Neural cell (in vitro differentiated cells): ENCODE data around the gene VPS37B. TPM values are rescaled to one million over a fixed set of nuclear protein-coding genes. Genes with fewer than 3 reads are reported as not detected.

ENCODE experiments used
- H2AFZ ChIP-seq: fragments of 200-600, 300-800 bp; sonication (generic), shearing (Covaris generic); 2 replicates; pipeline ENCODE4 v1.6.0; 2014; ENCODE audit warnings: low read depth, mild to moderate bottlenecking, antibody characterized with exemption, low read length, moderate library complexity
- H3F3A ChIP-seq: fragments of 200-600 bp; shearing (Covaris generic); 2 replicates; pipeline ENCODE4 v1.6.1; 2016; ENCODE audit warnings: mild to moderate bottlenecking, moderate library complexity, mixed read lengths, antibody characterized with exemption, low read length; ENCODE audit not compliant: insufficient read depth, poor library complexity, severe bottlenecking
- H3K27ac ChIP-seq: fragments of 200-600, 300-800 bp; sonication (generic), shearing (Covaris generic); 2 replicates; pipeline ENCODE4 v1.5.1; 2014; ENCODE audit warnings: mild to moderate bottlenecking, low read length, moderate library complexity
- H3K27me3 ChIP-seq: fragments of 300-800, 200-600 bp; sonication (generic), shearing (Covaris generic); 2 replicates; pipeline ENCODE4 v1.6.0; 2014; ENCODE audit warnings: mild to moderate bottlenecking, low read depth, low read length, moderate library complexity; ENCODE audit not compliant: insufficient read depth
- H3K36me3 ChIP-seq: fragments of 300-800, 200-600 bp; sonication (generic), shearing (Covaris generic); 2 replicates; pipeline ENCODE4 v1.5.1; 2014; ENCODE audit warnings: mild to moderate bottlenecking, antibody characterized with exemption, low read length, moderate library complexity; ENCODE audit not compliant: insufficient read depth
- H3K4me2 ChIP-seq: fragments of 300-800, 200-600 bp; sonication (generic), shearing (Covaris generic); 2 replicates; pipeline ENCODE4 v1.6.0; 2014; ENCODE audit warnings: mild to moderate bottlenecking, low read length
- H3K4me3 ChIP-seq: fragments of 300-800, 200-600 bp; sonication (generic), shearing (Covaris generic); 2 replicates; pipeline ENCODE4 v1.5.1; 2014; ENCODE audit warnings: mild to moderate bottlenecking, low read length, moderate library complexity
- H3K79me2 ChIP-seq: fragments of 200-600 bp; shearing (Covaris generic); replicated peaks from 2 replicates; pipeline ENCODE4 v1.6.0; 2014; ENCODE audit warnings: mild to moderate bottlenecking, low read length, moderate library complexity; ENCODE audit not compliant: insufficient read depth
- H3K9ac ChIP-seq: fragments of 300-800, 200-600 bp; sonication (generic), shearing (Covaris generic); 2 replicates; pipeline ENCODE4 v1.6.1; 2016; ENCODE audit warnings: mild to moderate bottlenecking, low read length, mixed read lengths
- H3K9me2 ChIP-seq: fragments of 200-600 bp; shearing (Covaris generic); 2 replicates; pipeline ENCODE4 v1.6.1; 2016; ENCODE audit warnings: mild to moderate bottlenecking, low read length, mixed read lengths; ENCODE audit not compliant: insufficient read depth
- H3K9me3 ChIP-seq: fragments of 200-600, 300-800 bp; sonication (generic), shearing (Covaris generic); 2 replicates; pipeline ENCODE4 v1.6.1; 2016; ENCODE audit warnings: mild to moderate bottlenecking, mixed run types, low read length, moderate library complexity, mixed read lengths
- H4K20me1 ChIP-seq: fragments of 200-600 bp; shearing (Covaris generic); 2 replicates; pipeline ENCODE4 v1.6.1; 2016; ENCODE audit warnings: mild to moderate bottlenecking, mixed run types; ENCODE audit not compliant: insufficient read depth
- EP300 ChIP-seq: fragments of 450-650 bp; conservative IDR thresholded peaks from 2 replicates; pipeline ENCODE4 v1.6.1; 2014; ENCODE audit warnings: antibody characterized with exemption, mild to moderate bottlenecking, moderate library complexity; ENCODE audit not compliant: poor library complexity, severe bottlenecking
- EZH2 ChIP-seq: fragments of 200-600, 300-800 bp; shearing (Covaris generic), sonication (generic); IDR thresholded peaks from 2 replicates; pipeline ENCODE4 v1.6.1; 2014; ENCODE audit warnings: antibody characterized with exemption, low read length, borderline replicate concordance, mild to moderate bottlenecking; ENCODE audit not compliant: insufficient read depth, poor library complexity, severe bottlenecking
- MXI1 ChIP-seq: fragments of 450-650 bp; conservative IDR thresholded peaks from 2 replicates; pipeline ENCODE4 v1.6.1; 2014; ENCODE audit warnings: antibody characterized with exemption, mild to moderate bottlenecking; ENCODE audit not compliant: poor library complexity, severe bottlenecking
- POLR2AphosphoS5 ChIP-seq: IDR thresholded peaks from 2 replicates; pipeline ENCODE4 v1.6.1; 2012
- RAD21 ChIP-seq: fragments of 450-650 bp; conservative IDR thresholded peaks from 2 replicates; pipeline ENCODE4 v1.6.1; 2014; ENCODE audit warnings: antibody characterized with exemption, mild to moderate bottlenecking, moderate library complexity
- SMC3 ChIP-seq: fragments of 450-650 bp; conservative IDR thresholded peaks from 2 replicates; pipeline ENCODE4 v1.6.1; 2014; ENCODE audit warnings: antibody characterized with exemption, mild to moderate bottlenecking, moderate library complexity; ENCODE audit not compliant: poor library complexity
- TAF1 ChIP-seq: IDR thresholded peaks from 2 replicates; pipeline ENCODE4 v1.6.1; 2012; ENCODE audit warnings: low read depth
- polyA plus RNA-seq: library from polyadenylated mRNA; depleted of rRNA; stranded (reverse); fragments of >200 nt; gene quantifications from 2 replicates; pipeline ENCODE4 v1.2.3, GENCODE V29; 2014
- TF ChIP-seq, protein P1 (sequence below): fragments of 450-650 bp; IDR thresholded peaks from 2 replicates; pipeline ENCODE4 v1.5.1; 2014; ENCODE audit warnings: antibody characterized with exemption, mild to moderate bottlenecking, moderate library complexity; ENCODE audit not compliant: poor library complexity, severe bottlenecking
- TF ChIP-seq, protein P2 (sequence below): IDR thresholded peaks from 2 replicates; pipeline ENCODE4 v1.6.1; 2012; ENCODE audit warnings: borderline replicate concordance

Gene VPS37B
- polyA plus RNA-seq, 1 donor from 2014 or later, result 30.2 TPM

DNA sequence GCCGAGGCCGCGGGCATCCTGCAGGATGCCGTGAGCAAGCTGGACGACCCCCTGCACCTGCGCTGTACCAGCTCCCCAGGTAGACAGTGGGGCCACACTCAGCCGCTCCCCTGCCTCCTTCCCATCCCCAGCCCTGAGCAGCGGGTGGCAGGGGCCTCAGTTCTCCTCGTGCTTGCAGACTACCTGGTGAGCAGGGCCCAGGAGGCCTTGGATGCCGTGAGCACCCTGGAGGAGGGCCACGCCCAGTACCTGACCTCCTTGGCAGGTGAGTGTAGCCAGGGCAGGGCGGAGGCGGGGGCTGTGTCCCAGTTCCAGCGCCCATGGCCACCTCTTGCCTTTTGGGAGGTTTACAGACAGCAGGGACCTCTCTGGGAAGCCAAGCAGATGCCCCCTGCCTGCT, 37.8 kb downstream of the VPS37B start:
- Histone ChIP-seq H3K27me3 (no peaks in the 10 kb centered on the region), H3K27ac (no peak overlapping the region), H3K9me2 (no peaks in the 10 kb centered on the region), H3K4me2 (no peak overlapping the region), H3K79me2 (no peaks in the 10 kb centered on the region), H3F3A (no peaks in the 10 kb centered on the region), H3K4me3 (no peak overlapping the region), H4K20me1 (no peaks in the 10 kb centered on the region), H2AFZ (no peak overlapping the region), H3K9me3 (no peaks in the 10 kb centered on the region), H3K9ac (no peak overlapping the region), H3K36me3 (no peaks in the 10 kb centered on the region)
- no peak for TF ChIP-seq EZH2
- TF ChIP-seq EP300, result no peak
- TF ChIP-seq, protein P1, sequence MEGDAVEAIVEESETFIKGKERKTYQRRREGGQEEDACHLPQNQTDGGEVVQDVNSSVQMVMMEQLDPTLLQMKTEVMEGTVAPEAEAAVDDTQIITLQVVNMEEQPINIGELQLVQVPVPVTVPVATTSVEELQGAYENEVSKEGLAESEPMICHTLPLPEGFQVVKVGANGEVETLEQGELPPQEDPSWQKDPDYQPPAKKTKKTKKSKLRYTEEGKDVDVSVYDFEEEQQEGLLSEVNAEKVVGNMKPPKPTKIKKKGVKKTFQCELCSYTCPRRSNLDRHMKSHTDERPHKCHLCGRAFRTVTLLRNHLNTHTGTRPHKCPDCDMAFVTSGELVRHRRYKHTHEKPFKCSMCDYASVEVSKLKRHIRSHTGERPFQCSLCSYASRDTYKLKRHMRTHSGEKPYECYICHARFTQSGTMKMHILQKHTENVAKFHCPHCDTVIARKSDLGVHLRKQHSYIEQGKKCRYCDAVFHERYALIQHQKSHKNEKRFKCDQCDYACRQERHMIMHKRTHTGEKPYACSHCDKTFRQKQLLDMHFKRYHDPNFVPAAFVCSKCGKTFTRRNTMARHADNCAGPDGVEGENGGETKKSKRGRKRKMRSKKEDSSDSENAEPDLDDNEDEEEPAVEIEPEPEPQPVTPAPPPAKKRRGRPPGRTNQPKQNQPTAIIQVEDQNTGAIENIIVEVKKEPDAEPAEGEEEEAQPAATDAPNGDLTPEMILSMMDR, result no peak
- TF ChIP-seq POLR2AphosphoS5, result no peak
- no peak for TF ChIP-seq MXI1
- no peak for TF ChIP-seq TAF1
- TF ChIP-seq RAD21, result no peak
- TF ChIP-seq, protein P2, sequence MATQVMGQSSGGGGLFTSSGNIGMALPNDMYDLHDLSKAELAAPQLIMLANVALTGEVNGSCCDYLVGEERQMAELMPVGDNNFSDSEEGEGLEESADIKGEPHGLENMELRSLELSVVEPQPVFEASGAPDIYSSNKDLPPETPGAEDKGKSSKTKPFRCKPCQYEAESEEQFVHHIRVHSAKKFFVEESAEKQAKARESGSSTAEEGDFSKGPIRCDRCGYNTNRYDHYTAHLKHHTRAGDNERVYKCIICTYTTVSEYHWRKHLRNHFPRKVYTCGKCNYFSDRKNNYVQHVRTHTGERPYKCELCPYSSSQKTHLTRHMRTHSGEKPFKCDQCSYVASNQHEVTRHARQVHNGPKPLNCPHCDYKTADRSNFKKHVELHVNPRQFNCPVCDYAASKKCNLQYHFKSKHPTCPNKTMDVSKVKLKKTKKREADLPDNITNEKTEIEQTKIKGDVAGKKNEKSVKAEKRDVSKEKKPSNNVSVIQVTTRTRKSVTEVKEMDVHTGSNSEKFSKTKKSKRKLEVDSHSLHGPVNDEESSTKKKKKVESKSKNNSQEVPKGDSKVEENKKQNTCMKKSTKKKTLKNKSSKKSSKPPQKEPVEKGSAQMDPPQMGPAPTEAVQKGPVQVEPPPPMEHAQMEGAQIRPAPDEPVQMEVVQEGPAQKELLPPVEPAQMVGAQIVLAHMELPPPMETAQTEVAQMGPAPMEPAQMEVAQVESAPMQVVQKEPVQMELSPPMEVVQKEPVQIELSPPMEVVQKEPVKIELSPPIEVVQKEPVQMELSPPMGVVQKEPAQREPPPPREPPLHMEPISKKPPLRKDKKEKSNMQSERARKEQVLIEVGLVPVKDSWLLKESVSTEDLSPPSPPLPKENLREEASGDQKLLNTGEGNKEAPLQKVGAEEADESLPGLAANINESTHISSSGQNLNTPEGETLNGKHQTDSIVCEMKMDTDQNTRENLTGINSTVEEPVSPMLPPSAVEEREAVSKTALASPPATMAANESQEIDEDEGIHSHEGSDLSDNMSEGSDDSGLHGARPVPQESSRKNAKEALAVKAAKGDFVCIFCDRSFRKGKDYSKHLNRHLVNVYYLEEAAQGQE, result no peak
- no peak for TF ChIP-seq SMC3

DNA sequence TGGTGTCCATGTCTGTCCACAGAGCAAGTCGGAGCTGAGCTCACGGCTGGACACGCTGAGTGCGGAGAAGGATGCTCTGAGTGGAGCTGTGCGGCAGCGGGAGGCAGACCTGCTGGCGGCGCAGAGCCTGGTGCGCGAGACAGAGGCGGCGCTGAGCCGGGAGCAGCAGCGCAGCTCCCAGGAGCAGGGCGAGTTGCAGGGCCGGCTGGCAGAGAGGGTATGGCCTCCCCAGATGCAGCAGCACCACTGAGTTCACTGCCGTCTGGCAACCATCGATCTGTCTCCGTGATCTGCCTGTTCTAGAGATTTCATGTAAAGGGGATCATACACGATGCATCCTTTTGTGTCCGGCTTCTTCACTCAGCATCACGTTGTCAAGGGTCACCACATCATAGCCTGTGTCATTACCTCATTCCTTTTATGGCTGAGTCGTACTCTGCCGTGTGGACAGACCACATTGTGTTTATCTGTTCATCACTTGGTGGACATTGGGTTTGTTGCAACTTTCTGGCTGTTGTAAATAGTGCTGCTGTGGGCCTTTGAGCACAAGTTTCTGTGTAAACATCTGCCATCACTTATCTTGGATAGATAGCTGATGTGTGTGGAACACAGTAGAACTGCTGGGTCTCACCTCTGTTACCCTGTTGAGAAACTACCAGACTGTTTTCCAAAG, 38.8 kb downstream of the VPS37B start:
- Histone ChIP-seq H3K27ac (no peak overlapping the region), H3K4me2 (no peak overlapping the region), H2AFZ (no peak overlapping the region), H4K20me1 (no peaks in the 10 kb centered on the region), H3K27me3 (no peaks in the 10 kb centered on the region), H3K4me3 (no peak overlapping the region), H3K9ac (no peak overlapping the region), H3K9me2 (no peaks in the 10 kb centered on the region), H3K9me3 (no peaks in the 10 kb centered on the region), H3K79me2 (no peaks in the 10 kb centered on the region), H3K36me3 (no peaks in the 10 kb centered on the region), H3F3A (no peaks in the 10 kb centered on the region)
- TF ChIP-seq, protein P2, result no peak
- TF ChIP-seq SMC3, result no peak
- no peak for TF ChIP-seq MXI1
- TF ChIP-seq TAF1, result no peak
- TF ChIP-seq RAD21, result no peak
- no peak for TF ChIP-seq POLR2AphosphoS5
- no peak for TF ChIP-seq EZH2
- TF ChIP-seq, protein P1, result no peak
- TF ChIP-seq EP300, result no peak
